Measurements from ENCODE around the gene MED16. TPM values are rescaled to one million over a fixed set of nuclear protein-coding genes. Genes with fewer than 3 reads are reported as not detected.
A peak's percentile ranks its signal among the peaks of the same experiment; 100 is the strongest.

MED16 gene
- total and polyA plus RNA-seq, 7 donors = 30.7 to 66.5 (median 51.3) TPM

- no peaks in the 10 kb centered on the region for H3K9me3 ChIP-seq
- DNase-seq (peak; percentile 84 to 89), ATAC-seq (peak; percentile 88 to 95 (median 93))
- H3K27me3 ChIP-seq (ENCODE audit: insufficient read depth in 3 of 3, low read length in 2 of 3) = peaks cover 0 to 22% (median 8%) of the 10 kb centered on the region in 3 donors
- H3K27ac ChIP-seq = peak within 1 kb of the TSS; percentile 85
- H3K36me3 ChIP-seq (ENCODE audit: insufficient read depth in 1 of 2, low read depth in 1 of 2) = no peaks in the 10 kb centered on the region
- WGBS, 3 donors = 1 to 2% (median 2%) methylated on average over 37 to 76 of the region's 76 CpGs
- intact Hi-C loops (cut with DNase I) = no loop called here
- TF ChIP-seq, protein P1, sequence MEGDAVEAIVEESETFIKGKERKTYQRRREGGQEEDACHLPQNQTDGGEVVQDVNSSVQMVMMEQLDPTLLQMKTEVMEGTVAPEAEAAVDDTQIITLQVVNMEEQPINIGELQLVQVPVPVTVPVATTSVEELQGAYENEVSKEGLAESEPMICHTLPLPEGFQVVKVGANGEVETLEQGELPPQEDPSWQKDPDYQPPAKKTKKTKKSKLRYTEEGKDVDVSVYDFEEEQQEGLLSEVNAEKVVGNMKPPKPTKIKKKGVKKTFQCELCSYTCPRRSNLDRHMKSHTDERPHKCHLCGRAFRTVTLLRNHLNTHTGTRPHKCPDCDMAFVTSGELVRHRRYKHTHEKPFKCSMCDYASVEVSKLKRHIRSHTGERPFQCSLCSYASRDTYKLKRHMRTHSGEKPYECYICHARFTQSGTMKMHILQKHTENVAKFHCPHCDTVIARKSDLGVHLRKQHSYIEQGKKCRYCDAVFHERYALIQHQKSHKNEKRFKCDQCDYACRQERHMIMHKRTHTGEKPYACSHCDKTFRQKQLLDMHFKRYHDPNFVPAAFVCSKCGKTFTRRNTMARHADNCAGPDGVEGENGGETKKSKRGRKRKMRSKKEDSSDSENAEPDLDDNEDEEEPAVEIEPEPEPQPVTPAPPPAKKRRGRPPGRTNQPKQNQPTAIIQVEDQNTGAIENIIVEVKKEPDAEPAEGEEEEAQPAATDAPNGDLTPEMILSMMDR (IDR thresholded peaks at IDR 0.05) = no peak
- H3K4me3 ChIP-seq = peak within 1 kb of the TSS; percentile 92
- H3K4me1 ChIP-seq = peaks cover 14% of the 10 kb centered on the region
Observed at GRCh38 chr19:913080-913748, 20.2 kb upstream of the MED16 start, which contains the start of gene R3HDM4. TSS of gene R3HDM4 (minus strand) at chr19:913219. CDS start at chr19:913157, 62 bp downstream.

DNA sequence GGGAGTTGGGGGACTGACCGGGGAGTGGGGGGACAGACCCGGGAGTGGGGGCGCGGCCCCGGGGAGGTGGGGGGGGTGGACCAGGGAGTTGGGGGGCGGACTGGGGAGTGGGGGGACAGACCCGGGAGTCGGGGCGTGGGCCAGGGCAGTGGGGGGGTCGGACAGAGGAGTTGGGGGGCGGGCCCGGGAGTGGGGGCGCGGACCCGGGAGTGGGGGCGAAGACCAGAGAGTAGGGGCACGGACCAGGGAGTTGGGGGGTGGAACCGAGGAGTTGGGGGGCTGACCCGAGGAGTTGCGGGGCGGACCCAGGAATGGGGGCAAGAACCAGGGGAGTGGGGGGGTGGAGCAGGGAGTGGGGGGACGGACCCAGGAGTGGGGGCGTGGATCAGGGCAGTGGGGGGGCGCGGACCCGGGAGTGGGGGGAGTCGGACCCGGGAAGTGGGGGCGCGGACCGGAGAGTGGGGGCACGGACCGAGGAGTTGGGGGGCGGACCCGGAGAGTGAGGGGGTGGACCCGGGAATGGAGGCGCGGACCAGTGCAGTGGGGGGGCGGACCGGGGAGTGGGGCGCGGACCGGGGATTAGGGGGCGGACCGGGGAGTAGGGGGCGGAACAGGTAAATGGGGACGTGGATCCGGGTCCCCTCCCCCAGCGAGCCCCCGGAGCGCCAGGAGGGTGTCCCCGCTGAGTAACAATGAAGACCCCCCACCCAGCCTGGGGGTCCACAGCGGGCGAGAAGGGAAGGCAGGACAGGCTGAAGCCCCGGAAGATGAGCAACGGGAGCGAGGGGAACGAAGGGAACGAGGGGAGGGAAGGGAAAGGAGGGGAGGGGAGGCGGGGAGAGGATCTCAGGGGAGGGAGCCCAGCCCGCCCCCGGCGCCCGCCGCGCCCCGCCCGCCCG lies 19.4 kb upstream of the MED16 start:
- H3K27me3 ChIP-seq (ENCODE audit: insufficient read depth in 3 of 3, low read length in 2 of 3) = peaks cover 0 to 14% (median 2%) of the 10 kb centered on the region in 3 donors
- H3K4me3 ChIP-seq = peak overlapping the region; percentile 92
- peak in 2 of 4 donors; percentile 7 to 27 for ATAC-seq
- H3K9me3 ChIP-seq = no peaks in the 10 kb centered on the region
- no peak for DNase-seq
- intact Hi-C loops (cut with DNase I) = no loop called here
- H3K36me3 ChIP-seq (ENCODE audit: insufficient read depth in 1 of 2, low read depth in 1 of 2) = no peaks in the 10 kb centered on the region
- WGBS, 3 donors = 6 to 11% (median 6%) methylated on average over 29 to 68 of the region's 69 CpGs
- H3K4me1 ChIP-seq = peaks cover 7% of the 10 kb centered on the region
- H3K27ac ChIP-seq = peak overlapping the region; percentile 85
- TF ChIP-seq, protein P1 (IDR thresholded peaks at IDR 0.05) = no peak

- Histone ChIP-seq H3K4me3 (no peak overlapping the region), H3K9me3 (no peaks in the 10 kb centered on the region), H3K27me3 (ENCODE audit: insufficient read depth in 3 of 3, low read length in 2 of 3) (peaks cover 0 to 4% (median 0%) of the 10 kb centered on the region in 3 donors), H3K36me3 (ENCODE audit: insufficient read depth in 1 of 2, low read depth in 1 of 2) (no peaks in the 10 kb centered on the region), H3K27ac (no peak overlapping the region), H3K4me1 (no peaks in the 10 kb centered on the region)
- WGBS, 3 donors = 83 to 88% (median 87%) methylated on average over 49 to 54 of the region's 54 CpGs
- DNase-seq (no peak), ATAC-seq (no peak)
- TF ChIP-seq, protein P1 (IDR thresholded peaks at IDR 0.05) = no peak
- intact Hi-C loops (cut with DNase I) = no loop called here
Observed at GRCh38 chr19:911197-912033, 18.4 kb upstream of the MED16 start.

- H3K4me1 ChIP-seq = no peaks in the 10 kb centered on the region
- no peaks in the 10 kb centered on the region for H3K36me3 ChIP-seq (ENCODE audit: insufficient read depth in 1 of 2, low read depth in 1 of 2)
- intact Hi-C loops (cut with DNase I) = no loop called here
- TF ChIP-seq, protein P1 (IDR thresholded peaks at IDR 0.05) = no peak
- ATAC-seq (peak in 1 of 4 donors; percentile 13), DNase-seq (peak; percentile 23 to 52)
- no peak overlapping the region for H3K27ac ChIP-seq
- H3K27me3 ChIP-seq (ENCODE audit: insufficient read depth in 3 of 3, low read length in 2 of 3) = no peaks in the 10 kb centered on the region
- no peak overlapping the region for H3K4me3 ChIP-seq
- 75 to 80% (median 79%) methylated on average over 14 of the region's 14 CpGs for WGBS, 3 donors
- no peaks in the 10 kb centered on the region for H3K9me3 ChIP-seq
Observed at GRCh38 chr19:907183-907853, 14.3 kb upstream of the MED16 start.
